ENCODE data around the gene MOSMO. TPM values are rescaled to one million over a fixed set of nuclear protein-coding genes. Genes with fewer than 3 reads are reported as not detected.

The MOSMO gene
- total and polyA plus RNA-seq, 2 donors (not counting 1 experiment from before 2014, with no cell fraction given), result 13.0 to 20.2 TPM

DNA sequence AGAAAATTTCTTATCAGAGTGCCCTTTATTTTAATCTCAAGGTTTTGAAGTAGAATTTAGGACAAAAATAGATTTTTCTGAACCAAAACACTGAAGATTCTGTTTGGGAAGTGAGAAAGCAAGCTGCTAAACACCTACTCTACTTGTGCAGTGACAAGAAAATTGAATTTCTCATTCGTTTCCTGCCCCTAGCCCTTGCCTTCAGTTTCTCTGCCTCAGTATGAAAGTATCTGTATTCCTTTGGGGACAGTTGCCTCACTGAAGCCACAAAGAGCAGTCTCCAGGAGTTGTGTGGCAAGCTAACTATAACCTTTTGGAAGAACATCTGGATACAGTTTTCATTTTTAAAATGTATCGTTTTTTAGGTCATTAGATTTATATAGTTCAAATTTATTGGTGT, 19.7 kb downstream of the MOSMO start:
- H4K20me1 ChIP-seq (ENCODE audit: control insufficient read depth, insufficient read depth, low read length, poor library complexity, severe bottlenecking), result peaks cover 9% of the 10 kb centered on the region
- no peak overlapping the region for H2AFZ ChIP-seq (ENCODE audit: insufficient read depth, low read depth, low read length, poor library complexity, severe bottlenecking)

DNA sequence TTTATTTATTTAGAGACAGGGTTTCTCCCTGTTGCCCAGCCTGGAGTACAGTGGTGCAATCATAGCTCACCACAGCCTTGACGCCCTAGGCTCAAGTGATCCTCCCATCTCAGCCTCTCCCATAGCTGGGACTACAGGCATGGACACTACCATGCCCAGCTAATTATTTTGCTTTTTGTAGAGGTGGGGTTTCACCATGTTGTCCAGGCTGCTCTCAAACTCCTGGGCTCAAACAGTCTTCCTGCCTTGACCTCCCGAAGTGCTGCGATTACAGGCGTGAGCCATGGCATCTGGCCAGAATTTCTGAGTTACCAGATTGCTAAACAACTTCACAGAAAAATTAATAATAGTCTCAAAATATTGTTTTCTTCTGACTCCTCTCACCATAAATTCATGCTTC, 21.7 kb downstream of the MOSMO start:
- ATAC-seq (ENCODE audit: low read depth) (no peak), DNase-seq (no peak)
- Histone ChIP-seq H3K4me1 (ENCODE audit: control insufficient read depth in 2 of 2, insufficient read depth in 2 of 2, low read length in 2 of 2) (peaks cover 5 to 9% of the 10 kb centered on the region in 2 donors), H4K20me1 (ENCODE audit: control insufficient read depth, insufficient read depth, low read length, poor library complexity, severe bottlenecking) (peaks cover 7% of the 10 kb centered on the region), H3K36me3 (replicated peaks in 1 of 2; ENCODE audit: control extremely low read depth in 1 of 2, control insufficient read depth in 1 of 2, extremely low read depth in 1 of 2, insufficient read depth in 2 of 2, low read length in 1 of 2) (peaks cover 0 to 2% of the 10 kb centered on the region in 2 experiments), H3K27ac (ENCODE audit: low read length in 2 of 2) (no peak overlapping the region), H3K9ac (ENCODE audit: low read length) (no peak overlapping the region), H3K27me3 (replicated peaks in 1 of 4; ENCODE audit: control extremely low read depth in 1 of 4, control insufficient read depth in 3 of 4, insufficient read depth in 4 of 4, low read length in 3 of 4) (no peaks in the 10 kb centered on the region), H3K9me3 (ENCODE audit: control extremely low read depth in 1 of 3, control insufficient read depth in 2 of 3, insufficient read depth in 1 of 3, low read length in 2 of 3) (no peaks in the 10 kb centered on the region), H3K4me2 (replicated peaks; ENCODE audit: low read depth, low read length, poor library complexity, severe bottlenecking) (no peak overlapping the region), H3K79me2 (ENCODE audit: control insufficient read depth, insufficient read depth, low read length) (peaks cover 48% of the 10 kb centered on the region), H2AFZ (ENCODE audit: insufficient read depth, low read depth, low read length, poor library complexity, severe bottlenecking) (no peak overlapping the region), H3K4me3 (ENCODE audit: control extremely low read depth in 1 of 5, extremely low read depth in 1 of 5, insufficient read depth in 1 of 5, low read depth in 2 of 5, low read length in 4 of 5) (no peak overlapping the region)
- ChIA-PET POLR2A (no interaction called here), CTCF (interaction anchor here (0.6 to 2.1 kb wide), 4 partner anchors 20 to 267 kb away, joined by 3 to 9 read pairs (median 4); no protein-coding TSS in a partner anchor)
- Mint-ChIP-seq H3K4me1 (peaks cover 38% of the 10 kb centered on the region), H3K27me3 (no peaks in the 10 kb centered on the region), H3K27ac (no peak overlapping the region), H3K4me3 (no peak overlapping the region), H3K9me3 (ENCODE audit: insufficient read depth) (no peaks in the 10 kb centered on the region)
- intact Hi-C loops (cut with micrococcal nuclease), result loop anchor here (5.0 kb wide), 1 partner anchor 48 kb away; no protein-coding TSS in a partner anchor
- TF ChIP-seq, protein P1, sequence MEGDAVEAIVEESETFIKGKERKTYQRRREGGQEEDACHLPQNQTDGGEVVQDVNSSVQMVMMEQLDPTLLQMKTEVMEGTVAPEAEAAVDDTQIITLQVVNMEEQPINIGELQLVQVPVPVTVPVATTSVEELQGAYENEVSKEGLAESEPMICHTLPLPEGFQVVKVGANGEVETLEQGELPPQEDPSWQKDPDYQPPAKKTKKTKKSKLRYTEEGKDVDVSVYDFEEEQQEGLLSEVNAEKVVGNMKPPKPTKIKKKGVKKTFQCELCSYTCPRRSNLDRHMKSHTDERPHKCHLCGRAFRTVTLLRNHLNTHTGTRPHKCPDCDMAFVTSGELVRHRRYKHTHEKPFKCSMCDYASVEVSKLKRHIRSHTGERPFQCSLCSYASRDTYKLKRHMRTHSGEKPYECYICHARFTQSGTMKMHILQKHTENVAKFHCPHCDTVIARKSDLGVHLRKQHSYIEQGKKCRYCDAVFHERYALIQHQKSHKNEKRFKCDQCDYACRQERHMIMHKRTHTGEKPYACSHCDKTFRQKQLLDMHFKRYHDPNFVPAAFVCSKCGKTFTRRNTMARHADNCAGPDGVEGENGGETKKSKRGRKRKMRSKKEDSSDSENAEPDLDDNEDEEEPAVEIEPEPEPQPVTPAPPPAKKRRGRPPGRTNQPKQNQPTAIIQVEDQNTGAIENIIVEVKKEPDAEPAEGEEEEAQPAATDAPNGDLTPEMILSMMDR (IDR thresholded peaks at IDR 0.05), result no peak
- no peak for TF ChIP-seq EZH2 (IDR thresholded peaks at IDR 0.05; ENCODE audit: borderline replicate concordance, insufficient read depth, low read depth, low read length, poor library complexity, severe bottlenecking)
- 100% methylated on average over 3 of the region's 4 CpGs for WGBS (ENCODE audit: insufficient coverage)

More for the DNA sequence above, 19.7 kb downstream of the MOSMO start:
- H3K9me3 ChIP-seq (ENCODE audit: control extremely low read depth in 1 of 3, control insufficient read depth in 2 of 3, insufficient read depth in 1 of 3, low read length in 2 of 3), result no peaks in the 10 kb centered on the region
- peaks cover 0 to 2% of the 10 kb centered on the region in 2 experiments for H3K36me3 ChIP-seq (replicated peaks in 1 of 2; ENCODE audit: control extremely low read depth in 1 of 2, control insufficient read depth in 1 of 2, extremely low read depth in 1 of 2, insufficient read depth in 2 of 2, low read length in 1 of 2)
- H3K4me3 Mint-ChIP-seq, result no peak overlapping the region
- H3K79me2 ChIP-seq (ENCODE audit: control insufficient read depth, insufficient read depth, low read length), result peaks cover 48% of the 10 kb centered on the region
- no peak overlapping the region for H3K9ac ChIP-seq (ENCODE audit: low read length)
- ATAC-seq (ENCODE audit: low read depth), result no peak
- H3K27me3 ChIP-seq (replicated peaks in 1 of 4; ENCODE audit: control extremely low read depth in 1 of 4, control insufficient read depth in 3 of 4, insufficient read depth in 4 of 4, low read length in 3 of 4), result no peaks in the 10 kb centered on the region
- no peak for DNase-seq
- H3K4me3 ChIP-seq (ENCODE audit: control extremely low read depth in 1 of 5, extremely low read depth in 1 of 5, insufficient read depth in 1 of 5, low read depth in 2 of 5, low read length in 4 of 5), result no peak overlapping the region
- H3K9me3 Mint-ChIP-seq (ENCODE audit: insufficient read depth), result no peaks in the 10 kb centered on the region
- H3K27me3 Mint-ChIP-seq, result no peaks in the 10 kb centered on the region
- TF ChIP-seq, protein P1 (IDR thresholded peaks at IDR 0.05), result no peak
- no peak for TF ChIP-seq EZH2 (IDR thresholded peaks at IDR 0.05; ENCODE audit: borderline replicate concordance, insufficient read depth, low read depth, low read length, poor library complexity, severe bottlenecking)
- H3K4me1 ChIP-seq (ENCODE audit: control insufficient read depth in 2 of 2, insufficient read depth in 2 of 2, low read length in 2 of 2), result peaks cover 5 to 9% of the 10 kb centered on the region in 2 donors
- ChIA-PET POLR2A (no interaction called here), CTCF (interaction anchor here (0.7 to 2.8 kb wide), 5 partner anchors 9 to 51 kb away, joined by 3 to 9 read pairs (median 6); partner anchors contain the start of gene PDZD9)
- intact Hi-C loops (cut with micrococcal nuclease), result no loop called here
- no peak overlapping the region for H3K4me2 ChIP-seq (replicated peaks; ENCODE audit: low read depth, low read length, poor library complexity, severe bottlenecking)
- WGBS (ENCODE audit: insufficient coverage), result 0% methylated on average over 1 of the region's 2 CpGs
- peak overlapping the region; percentile 32 for H3K27ac Mint-ChIP-seq
- peak overlapping the region in 1 of 2 donors; percentile 4 for H3K27ac ChIP-seq (ENCODE audit: low read length in 2 of 2)
- H3K4me1 Mint-ChIP-seq, result peaks cover 32% of the 10 kb centered on the region
